Erythroblast (primary cell): ENCODE data around the gene CLEC10A.

Source experiments
- GATA1 ChIP-seq: IDR thresholded peaks from 2 replicates; pipeline ENCODE4 v1.6.1; 2011; ENCODE audit warnings: low read depth, mild to moderate bottlenecking, control low read depth, low read length, moderate library complexity
- POLR2A ChIP-seq: IDR thresholded peaks from 2 replicates; pipeline ENCODE4 v1.6.1; 2011; ENCODE audit warnings: mild to moderate bottlenecking, low read length

GRCh38 chr17:7045492-7046126, 34.4 kb downstream of the CLEC10A start:
- TF ChIP-seq POLR2A (no peak), GATA1 (no peak)
